Panc1 (cell line): ENCODE results near the gene RPL7A. TPM values are rescaled to one million over a fixed set of nuclear protein-coding genes. Genes with fewer than 3 reads are reported as not detected.

Source experiments
- ATAC-seq: fragments of 200-7000 bp; cut with Tn5 transposase; 2 replicates; pipeline ENCODE4 v1.9.1; 2020; ENCODE audit warnings: mild to moderate bottlenecking, moderate library complexity
- BruUV-seq: library from RNA; stranded (reverse); fragments of 400-500 nt; replicated peaks from 2 replicates; lab custom pipeline; 2021; lab: Mats Ljungman, UMichigan
- CTCF ChIA-PET: fragments of 300-600 bp; sonication (Branson Sonifier 250); formaldehyde crosslinking; loops from one replicate; lab custom pipeline; 2022; ENCODE audit warnings: antibody characterized with exemption; lab: Charles Lee
- POLR2A ChIA-PET: fragments of 300-600 bp; sonication (Branson Sonifier 250); formaldehyde crosslinking; loops from one replicate; lab custom pipeline; 2022; ENCODE audit warnings: antibody characterized with exemption; lab: Charles Lee
- DNase-seq: peaks from one replicate; pipeline ENCODE4 v3.0.0-alpha.2; 2010; ENCODE audit warnings: low read depth, low spot score
- H3K27ac ChIP-seq: 2 replicates; pipeline ENCODE4 v1.5.1; 2011; ENCODE audit warnings: mild to moderate bottlenecking, low read length, inconsistent platforms
- H3K27me3 ChIP-seq: fragments of 200-500 bp; sonication (Bioruptor generic); 2 replicates; pipeline ENCODE4 v1.6.0; 2014; ENCODE audit warnings: low read length, inconsistent platforms; ENCODE audit not compliant: control insufficient read depth, insufficient read depth
- H3K36me3 ChIP-seq: fragments of 200-500 bp; sonication (Bioruptor generic); 2 replicates; pipeline ENCODE4 v1.5.1; 2014; ENCODE audit warnings: inconsistent platforms, mild to moderate bottlenecking, low read length, moderate library complexity; ENCODE audit not compliant: control insufficient read depth, insufficient read depth
- H3K4me1 ChIP-seq: 2 replicates; pipeline ENCODE4 v1.5.1; 2011; ENCODE audit warnings: inconsistent platforms, mild to moderate bottlenecking, low read length, moderate library complexity; ENCODE audit not compliant: control insufficient read depth, insufficient read depth
- H3K4me3 ChIP-seq, 2 experiments: 2 replicates each; pipeline ENCODE4 v1.5.1; 2011 to 2012; ENCODE audit warnings: low read depth in 2 of 2, low read length in 2 of 2, mild to moderate bottlenecking in 2 of 2, inconsistent platforms in 1 of 2, moderate library complexity in 1 of 2
- H3K9me3 ChIP-seq: fragments of 200-500 bp; sonication (Bioruptor generic); 2 replicates; pipeline ENCODE4 v1.5.1; 2014; ENCODE audit warnings: low read depth, mild to moderate bottlenecking, inconsistent platforms, low read length, moderate library complexity; ENCODE audit not compliant: control insufficient read depth, insufficient read depth
- POLR2AphosphoS5 ChIP-seq: IDR thresholded peaks from 2 replicates; pipeline ENCODE4 v1.6.1; 2012; ENCODE audit warnings: mild to moderate bottlenecking, low read depth, low read length, moderate library complexity
- SIN3A ChIP-seq: IDR thresholded peaks from 2 replicates; pipeline ENCODE4 v1.6.1; 2012; ENCODE audit warnings: low read depth, mild to moderate bottlenecking, low read length, moderate library complexity, borderline replicate concordance; ENCODE audit not compliant: insufficient read depth
- TCF7L2 ChIP-seq: IDR thresholded peaks from 2 replicates; pipeline ENCODE4 v1.6.1; 2011; ENCODE audit warnings: mild to moderate bottlenecking, low read depth, low read length, inconsistent platforms
- in situ Hi-C: cut with HindIII; loops from 2 replicates; pipeline ENCODE4 v1.10.0; 2016; ENCODE audit warnings: low sequenced_read_pairs, low pct_unique_long_range_greater_than_20kb
- intact Hi-C: fragments of 100-400 bp; cut with micrococcal nuclease; formaldehyde crosslinking; loops from one replicate; pipeline ENCODE4 v1.10.0; 2022; ENCODE audit not compliant: unreplicated experiment
- total RNA-seq: library from RNA; stranded (reverse); gene quantifications from one replicate; pipeline ENCODE4 v1.2.1, GENCODE V29; 2021; ENCODE audit not compliant: unreplicated experiment
- TF ChIP-seq, protein P1 (sequence below): fragments of 450-650 bp; IDR thresholded peaks from 2 replicates; pipeline ENCODE4 v1.5.1; 2017; ENCODE audit warnings: mild to moderate bottlenecking
- TF ChIP-seq, protein P2 (sequence below), 2 experiments: IDR thresholded peaks; 2 replicates each; pipeline ENCODE4 v1.6.1; 2011 to 2012; ENCODE audit warnings: low read depth in 2 of 2, control low read depth in 1 of 2, low read length in 1 of 2, mild to moderate bottlenecking in 1 of 2, moderate library complexity in 1 of 2; ENCODE audit not compliant: insufficient read depth in 1 of 2

The RPL7A gene
- total RNA-seq, 1 experiment from 2014 or later: 1,104 TPM

DNA sequence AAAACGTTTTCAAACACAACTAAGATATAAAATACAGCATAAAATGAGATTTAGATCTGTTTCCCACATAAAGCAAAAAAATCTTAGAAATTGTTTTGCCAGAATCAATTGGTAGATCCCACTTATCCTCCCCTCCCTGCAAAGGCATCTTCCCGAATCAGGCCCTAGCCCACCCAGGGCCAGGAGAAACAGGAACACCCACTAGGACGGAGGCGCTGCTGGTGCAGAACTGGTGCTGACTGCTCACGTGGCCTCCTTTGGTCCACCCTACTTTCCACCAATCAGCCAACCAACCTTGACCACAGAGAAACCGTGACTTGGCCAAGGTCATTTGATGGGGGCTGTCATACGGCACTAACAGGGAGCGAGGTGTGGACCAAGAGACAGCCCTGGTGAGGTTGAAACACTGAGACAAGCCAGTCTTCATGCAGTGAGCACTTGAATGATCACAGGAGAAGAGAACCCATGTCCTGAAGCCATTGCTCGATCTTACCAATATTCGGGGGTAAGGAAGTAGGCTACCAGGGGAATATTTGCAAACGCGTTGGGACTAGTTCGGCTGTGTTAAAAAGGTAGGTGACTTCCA is 13.6 kb downstream of the RPL7A start:
- peaks cover 6% of the 10 kb centered on the region; the same call in 1 of the 2 replicates for H3K36me3 ChIP-seq
- no peaks in the 10 kb centered on the region for H3K27me3 ChIP-seq
- no peak for DNase-seq
- intact Hi-C loops: no loop called here
- no TSS peak for BruUV-seq
- peaks cover 8% of the 10 kb centered on the region; the same call in 1 of the 2 replicates for H3K4me1 ChIP-seq
- no peak overlapping the region for H3K27ac ChIP-seq
- H3K4me3 ChIP-seq: no peak overlapping the region
- H3K9me3 ChIP-seq: no peaks in the 10 kb centered on the region
- TF ChIP-seq, protein P1, sequence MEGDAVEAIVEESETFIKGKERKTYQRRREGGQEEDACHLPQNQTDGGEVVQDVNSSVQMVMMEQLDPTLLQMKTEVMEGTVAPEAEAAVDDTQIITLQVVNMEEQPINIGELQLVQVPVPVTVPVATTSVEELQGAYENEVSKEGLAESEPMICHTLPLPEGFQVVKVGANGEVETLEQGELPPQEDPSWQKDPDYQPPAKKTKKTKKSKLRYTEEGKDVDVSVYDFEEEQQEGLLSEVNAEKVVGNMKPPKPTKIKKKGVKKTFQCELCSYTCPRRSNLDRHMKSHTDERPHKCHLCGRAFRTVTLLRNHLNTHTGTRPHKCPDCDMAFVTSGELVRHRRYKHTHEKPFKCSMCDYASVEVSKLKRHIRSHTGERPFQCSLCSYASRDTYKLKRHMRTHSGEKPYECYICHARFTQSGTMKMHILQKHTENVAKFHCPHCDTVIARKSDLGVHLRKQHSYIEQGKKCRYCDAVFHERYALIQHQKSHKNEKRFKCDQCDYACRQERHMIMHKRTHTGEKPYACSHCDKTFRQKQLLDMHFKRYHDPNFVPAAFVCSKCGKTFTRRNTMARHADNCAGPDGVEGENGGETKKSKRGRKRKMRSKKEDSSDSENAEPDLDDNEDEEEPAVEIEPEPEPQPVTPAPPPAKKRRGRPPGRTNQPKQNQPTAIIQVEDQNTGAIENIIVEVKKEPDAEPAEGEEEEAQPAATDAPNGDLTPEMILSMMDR: no peak
- TF ChIP-seq TCF7L2: no peak
- no peak for TF ChIP-seq SIN3A
- no peak for TF ChIP-seq POLR2AphosphoS5
- TF ChIP-seq, protein P2, sequence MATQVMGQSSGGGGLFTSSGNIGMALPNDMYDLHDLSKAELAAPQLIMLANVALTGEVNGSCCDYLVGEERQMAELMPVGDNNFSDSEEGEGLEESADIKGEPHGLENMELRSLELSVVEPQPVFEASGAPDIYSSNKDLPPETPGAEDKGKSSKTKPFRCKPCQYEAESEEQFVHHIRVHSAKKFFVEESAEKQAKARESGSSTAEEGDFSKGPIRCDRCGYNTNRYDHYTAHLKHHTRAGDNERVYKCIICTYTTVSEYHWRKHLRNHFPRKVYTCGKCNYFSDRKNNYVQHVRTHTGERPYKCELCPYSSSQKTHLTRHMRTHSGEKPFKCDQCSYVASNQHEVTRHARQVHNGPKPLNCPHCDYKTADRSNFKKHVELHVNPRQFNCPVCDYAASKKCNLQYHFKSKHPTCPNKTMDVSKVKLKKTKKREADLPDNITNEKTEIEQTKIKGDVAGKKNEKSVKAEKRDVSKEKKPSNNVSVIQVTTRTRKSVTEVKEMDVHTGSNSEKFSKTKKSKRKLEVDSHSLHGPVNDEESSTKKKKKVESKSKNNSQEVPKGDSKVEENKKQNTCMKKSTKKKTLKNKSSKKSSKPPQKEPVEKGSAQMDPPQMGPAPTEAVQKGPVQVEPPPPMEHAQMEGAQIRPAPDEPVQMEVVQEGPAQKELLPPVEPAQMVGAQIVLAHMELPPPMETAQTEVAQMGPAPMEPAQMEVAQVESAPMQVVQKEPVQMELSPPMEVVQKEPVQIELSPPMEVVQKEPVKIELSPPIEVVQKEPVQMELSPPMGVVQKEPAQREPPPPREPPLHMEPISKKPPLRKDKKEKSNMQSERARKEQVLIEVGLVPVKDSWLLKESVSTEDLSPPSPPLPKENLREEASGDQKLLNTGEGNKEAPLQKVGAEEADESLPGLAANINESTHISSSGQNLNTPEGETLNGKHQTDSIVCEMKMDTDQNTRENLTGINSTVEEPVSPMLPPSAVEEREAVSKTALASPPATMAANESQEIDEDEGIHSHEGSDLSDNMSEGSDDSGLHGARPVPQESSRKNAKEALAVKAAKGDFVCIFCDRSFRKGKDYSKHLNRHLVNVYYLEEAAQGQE (IDR thresholded peaks at IDR 0.05; ENCODE audit: insufficient read depth in 1 of 2, low read depth in 2 of 2, low read length in 1 of 2): no peak
- POLR2A ChIA-PET: no interaction called here
- CTCF ChIA-PET: no interaction called here
- in situ Hi-C loops: no loop called here
- no peak for ATAC-seq

DNA sequence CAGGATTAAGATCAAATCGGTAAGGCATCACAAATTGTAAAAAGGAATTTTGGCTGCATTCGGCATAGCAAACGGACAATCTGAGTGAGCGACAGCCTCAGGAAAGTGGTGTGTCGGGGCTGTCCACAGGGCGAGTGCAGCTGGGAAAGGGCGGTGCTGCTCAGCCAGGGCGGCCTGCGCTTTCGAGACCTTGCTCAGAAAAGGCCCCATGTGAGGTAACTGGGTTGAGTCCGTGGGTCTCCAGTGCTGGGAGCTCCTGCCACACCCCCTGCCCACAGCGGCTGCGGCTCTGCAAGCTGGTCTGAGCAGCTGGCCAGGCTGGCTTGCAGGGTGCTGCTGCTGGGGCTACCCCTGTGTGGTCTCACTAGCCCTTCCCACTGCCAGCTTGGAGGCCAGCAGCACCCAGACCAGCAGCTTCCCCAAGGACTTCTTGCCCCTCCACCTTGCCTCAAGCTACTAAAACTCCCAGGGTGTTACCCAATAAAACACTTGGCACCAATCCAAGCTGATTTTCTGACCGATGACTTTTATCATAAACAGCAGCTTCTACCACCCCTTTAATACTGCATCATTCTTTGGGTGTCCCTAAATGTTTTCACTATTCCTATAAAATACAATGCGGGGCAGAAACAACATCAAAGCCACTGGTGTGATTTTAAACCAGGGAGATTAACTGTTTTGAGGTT is 14.5 kb downstream of the RPL7A start:
- ChIA-PET CTCF (no interaction called here), POLR2A (no interaction called here)
- intact Hi-C loops: no loop called here
- TF ChIP-seq, protein P1: no peak
- no peak for TF ChIP-seq SIN3A
- TF ChIP-seq, protein P2 (IDR thresholded peaks at IDR 0.05; ENCODE audit: insufficient read depth in 1 of 2, low read depth in 2 of 2, low read length in 1 of 2): no peak
- TF ChIP-seq POLR2AphosphoS5: peak; percentile 22; the same call in 1 of the 2 replicates
- TF ChIP-seq TCF7L2: no peak
- H3K4me3 ChIP-seq: no peak overlapping the region
- no peaks in the 10 kb centered on the region for H3K9me3 ChIP-seq
- H3K27ac ChIP-seq: no peak overlapping the region
- H3K27me3 ChIP-seq: no peaks in the 10 kb centered on the region
- in situ Hi-C loops: no loop called here
- TSS peak; percentile 71 for BruUV-seq
- H3K4me1 ChIP-seq: peaks cover 5% of the 10 kb centered on the region; the same call in 1 of the 2 replicates
- peaks cover 6% of the 10 kb centered on the region; the same call in 1 of the 2 replicates for H3K36me3 ChIP-seq
- ATAC-seq (no peak), DNase-seq (no peak)
